CD4-positive, alpha-beta memory T cell (primary cell): ENCODE results near the gene DNAJA2. TPM values are rescaled to one million over a fixed set of nuclear protein-coding genes. Genes with fewer than 3 reads are reported as not detected.

Source experiments
- CTCF ChIA-PET: fragments of 350-600 bp; sonication (Branson Sonifier 250); formaldehyde crosslinking; loops from one replicate; lab custom pipeline; 2021; ENCODE audit warnings: inconsistent platforms; ENCODE audit not compliant: partially characterized antibody; lab: Charles Lee
- POLR2A ChIA-PET: fragments of 350-600 bp; sonication (Branson Sonifier 250); formaldehyde crosslinking; loops from one replicate; lab custom pipeline; 2021; ENCODE audit not compliant: partially characterized antibody; lab: Charles Lee
- DNase-seq, 5 donors: peaks; one replicate each; pipeline versions ENCODE4 v3.0.0 to v3.0.0-alpha.2; 2020 to 2022; ENCODE audit warnings: mixed read lengths in 1 of 5
- H3K27ac ChIP-seq: one replicate; pipeline ENCODE4 v1.7.0; 2013; ENCODE audit warnings: low read depth, low read length
- H3K27me3 ChIP-seq: 2 replicates; pipeline ENCODE4 v1.7.0; 2013; ENCODE audit warnings: mild to moderate bottlenecking, low read length, moderate library complexity; ENCODE audit not compliant: insufficient read depth
- H3K36me3 ChIP-seq: 2 replicates; pipeline ENCODE4 v1.7.0; 2013; ENCODE audit warnings: mild to moderate bottlenecking, low read length, moderate library complexity; ENCODE audit not compliant: insufficient read depth
- H3K4me1 ChIP-seq: 2 replicates; pipeline ENCODE4 v1.7.0; 2013; ENCODE audit warnings: mild to moderate bottlenecking, low read length, moderate library complexity; ENCODE audit not compliant: insufficient read depth
- H3K4me3 ChIP-seq, 2 donors: one replicate each; pipeline ENCODE4 v1.7.0; 2013; ENCODE audit warnings: low read length in 2 of 2, mild to moderate bottlenecking in 1 of 2
- H3K9me3 ChIP-seq, 2 donors: one replicate each; pipeline ENCODE4 v1.7.0; 2013; ENCODE audit warnings: low read length in 2 of 2, control low read depth in 1 of 2; ENCODE audit not compliant: control insufficient read depth in 1 of 2
- H3K27ac Mint-ChIP-seq, 7 donors: one replicate each; pipeline ENCODE4 v1.8.0; 2020 to 2021; ENCODE audit warnings: mixed read lengths in 7 of 7, mild to moderate bottlenecking in 6 of 7, inconsistent platforms in 3 of 7, moderate library complexity in 3 of 7
- H3K27me3 Mint-ChIP-seq, 2 donors: one replicate each; pipeline ENCODE4 v1.8.0; 2020 to 2021; ENCODE audit warnings: mixed read lengths in 2 of 2
- H3K36me3 Mint-ChIP-seq, 2 donors: one replicate each; pipeline ENCODE4 v1.8.0; 2020 to 2021; ENCODE audit warnings: mixed read lengths in 2 of 2, inconsistent platforms in 1 of 2, mild to moderate bottlenecking in 1 of 2
- H3K4me1 Mint-ChIP-seq, 4 donors: one replicate each; pipeline ENCODE4 v1.8.0; 2020 to 2021; ENCODE audit warnings: mixed read lengths in 4 of 4, mild to moderate bottlenecking in 1 of 4
- H3K4me3 Mint-ChIP-seq, 8 donors: one replicate each; pipeline ENCODE4 v1.8.0; 2020 to 2021; ENCODE audit warnings: mixed read lengths in 8 of 8, mild to moderate bottlenecking in 7 of 8, moderate library complexity in 6 of 8, inconsistent platforms in 3 of 8
- H3K9me3 Mint-ChIP-seq, 8 donors: one replicate each; pipeline ENCODE4 v1.8.0; 2020 to 2021; ENCODE audit warnings: mixed read lengths in 8 of 8, mild to moderate bottlenecking in 5 of 8, inconsistent platforms in 3 of 8, moderate library complexity in 1 of 8
- intact Hi-C: fragments of 100-400 bp; cut with micrococcal nuclease; formaldehyde crosslinking; loops from one replicate; pipeline ENCODE4 v1.15.1; 2023
- polyA plus RNA-seq, 2 donors: library from polyadenylated mRNA; unstranded; fragments of 300-500 nt; fragmentation: Illumina TruSeq; gene quantifications; one replicate each; pipeline ENCODE4 v1.2.3, GENCODE V29; 2021
- total RNA-seq, 2 experiments: library from RNA; stranded (reverse); gene quantifications; one replicate each; pipeline ENCODE4 v1.2.3, GENCODE V29; 2021

The DNAJA2 gene
- total and polyA plus RNA-seq, 4 experiments from 2014 or later, result 73.2 to 95.6 (median 79.3) TPM

GRCh38 chr16:46915483-46916025, 57.9 kb downstream of the DNAJA2 start:
- CTCF ChIA-PET, result no interaction called here
- H3K4me3 ChIP-seq, result no peak overlapping the region
- DNase-seq, result no peak
- no peaks in the 10 kb centered on the region for H3K4me1 ChIP-seq
- H3K9me3 Mint-ChIP-seq, result no peaks in the 10 kb centered on the region
- H3K27ac Mint-ChIP-seq, result peak overlapping the region in 1 of 7 donors; percentile 1
- no peaks in the 10 kb centered on the region for H3K36me3 ChIP-seq
- POLR2A ChIA-PET, result no interaction called here
- H3K4me1 Mint-ChIP-seq, result peaks cover 0 to 6% (median 3%) of the 10 kb centered on the region in 4 donors
- intact Hi-C loops, result no loop called here
- H3K27ac ChIP-seq, result no peak overlapping the region
- H3K27me3 Mint-ChIP-seq, result no peaks in the 10 kb centered on the region
- no peaks in the 10 kb centered on the region for H3K36me3 Mint-ChIP-seq
- H3K27me3 ChIP-seq, result no peaks in the 10 kb centered on the region
- H3K4me3 Mint-ChIP-seq, result no peak overlapping the region
- no peaks in the 10 kb centered on the region for H3K9me3 ChIP-seq

- no peaks in the 10 kb centered on the region for H3K27me3 Mint-ChIP-seq
- intact Hi-C loops, result no loop called here
- H3K27me3 ChIP-seq, result no peaks in the 10 kb centered on the region
- H3K4me1 Mint-ChIP-seq, result peaks cover 0 to 6% (median 3%) of the 10 kb centered on the region in 4 donors
- no peaks in the 10 kb centered on the region for H3K4me1 ChIP-seq
- H3K27ac ChIP-seq, result no peak overlapping the region
- H3K36me3 ChIP-seq, result no peaks in the 10 kb centered on the region
- no peaks in the 10 kb centered on the region for H3K9me3 Mint-ChIP-seq
- no peaks in the 10 kb centered on the region for H3K36me3 Mint-ChIP-seq
- H3K9me3 ChIP-seq, result no peaks in the 10 kb centered on the region
- POLR2A ChIA-PET, result interaction anchor here (1.2 kb wide), 1 partner anchor 241 kb away, joined by 4 read pairs; no protein-coding TSS in a partner anchor
- no peak overlapping the region for H3K4me3 ChIP-seq
- H3K4me3 Mint-ChIP-seq, result no peak overlapping the region
- no peak overlapping the region for H3K27ac Mint-ChIP-seq
- CTCF ChIA-PET, result interaction anchor here (0.8 to 10.0 kb wide), 6 partner anchors 8 to 241 kb away, joined by 3 to 151 read pairs (median 4); no protein-coding TSS in a partner anchor
- no peak for DNase-seq
Measured at GRCh38 chr16:46914556-46915201, 58.8 kb downstream of the DNAJA2 start.

GRCh38 chr16:46911650-46912049, 61.8 kb downstream of the DNAJA2 start:
- Mint-ChIP-seq H3K9me3 (no peaks in the 10 kb centered on the region), H3K36me3 (no peaks in the 10 kb centered on the region), H3K27me3 (no peaks in the 10 kb centered on the region), H3K4me3 (no peak overlapping the region), H3K4me1 (peaks cover 2 to 6% (median 4%) of the 10 kb centered on the region in 4 donors), H3K27ac (peak overlapping the region in 1 of 7 donors; percentile 20)
- Histone ChIP-seq H3K9me3 (no peaks in the 10 kb centered on the region), H3K4me1 (no peaks in the 10 kb centered on the region), H3K27me3 (no peaks in the 10 kb centered on the region), H3K4me3 (no peak overlapping the region), H3K36me3 (no peaks in the 10 kb centered on the region), H3K27ac (no peak overlapping the region)
- CTCF ChIA-PET, result interaction anchor here (0.8 to 10.0 kb wide), 5 partner anchors 13 to 238 kb away, joined by 3 to 151 read pairs (median 19); no protein-coding TSS in a partner anchor
- POLR2A ChIA-PET, result no interaction called here
- no peak for DNase-seq
- intact Hi-C loops, result no loop called here

- Histone ChIP-seq H3K9me3 (no peaks in the 10 kb centered on the region), H3K36me3 (no peaks in the 10 kb centered on the region), H3K4me1 (no peaks in the 10 kb centered on the region), H3K4me3 (no peak overlapping the region), H3K27me3 (no peaks in the 10 kb centered on the region), H3K27ac (no peak overlapping the region)
- Mint-ChIP-seq H3K27me3 (no peaks in the 10 kb centered on the region), H3K36me3 (no peaks in the 10 kb centered on the region), H3K4me3 (no peak overlapping the region), H3K4me1 (peaks cover 2 to 6% (median 4%) of the 10 kb centered on the region in 4 donors), H3K27ac (peak overlapping the region in 2 of 7 donors; percentile 34 to 57), H3K9me3 (no peaks in the 10 kb centered on the region)
- no peak for DNase-seq
- CTCF ChIA-PET, result interaction anchor here (0.6 to 10.0 kb wide), 8 partner anchors 13 to 242 kb away, joined by 3 to 151 read pairs (median 4); no protein-coding TSS in a partner anchor
- intact Hi-C loops, result no loop called here
- POLR2A ChIA-PET, result no interaction called here
Measured at GRCh38 chr16:46911038-46911437, 62.4 kb downstream of the DNAJA2 start.

DNA sequence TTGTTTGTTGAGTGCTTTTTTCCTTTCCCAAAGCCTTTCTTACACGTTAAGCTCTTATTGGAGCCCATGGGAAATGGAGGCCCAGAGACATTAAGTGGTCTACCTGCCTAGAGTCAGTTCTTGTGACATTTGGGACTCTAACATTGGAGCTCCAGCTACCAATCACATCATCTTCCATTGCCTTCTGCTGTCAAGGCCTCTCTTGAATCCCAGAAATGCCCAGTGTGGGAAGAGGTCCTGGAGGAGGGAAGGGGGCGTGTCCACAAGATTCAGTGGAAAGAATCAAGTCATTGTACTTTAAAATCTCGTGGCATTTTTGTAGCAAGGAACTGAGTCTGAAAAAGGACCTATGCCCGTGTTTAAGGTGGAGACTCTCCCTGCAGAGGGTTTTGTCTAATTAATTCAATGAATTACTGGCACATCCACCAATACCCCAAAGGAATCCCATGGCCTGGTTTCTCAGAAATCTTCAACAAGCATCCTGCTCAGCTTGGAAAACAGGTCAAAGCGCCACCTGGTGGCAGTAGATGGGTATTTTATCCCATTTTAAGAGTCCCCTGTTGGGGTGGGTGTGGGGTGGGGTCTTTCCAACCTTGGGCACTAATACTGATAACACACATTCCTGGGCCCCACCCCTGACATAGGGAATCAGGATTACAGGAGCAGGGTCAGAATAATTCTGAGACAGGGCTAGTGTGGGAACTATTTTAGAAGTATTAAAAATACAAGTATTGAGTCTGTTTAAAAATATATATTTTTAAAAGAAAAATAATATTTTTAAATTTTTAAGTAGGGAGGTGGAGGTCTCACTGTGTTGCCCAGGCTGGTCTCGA, 64.7 kb downstream of the DNAJA2 start:
- Histone ChIP-seq H3K4me3 (no peak overlapping the region), H3K27ac (no peak overlapping the region), H3K9me3 (no peaks in the 10 kb centered on the region), H3K27me3 (no peaks in the 10 kb centered on the region), H3K36me3 (no peaks in the 10 kb centered on the region), H3K4me1 (no peaks in the 10 kb centered on the region)
- CTCF ChIA-PET, result interaction anchor here (0.7 to 10.0 kb wide), 21 partner anchors 8 to 1422 kb away, joined by 3 to 151 read pairs (median 4); partner anchors contain the start of genes DNAJA2 and GPT2
- POLR2A ChIA-PET, result interaction anchor here (1.3 kb wide), 1 partner anchor 79 kb away, joined by 3 read pairs; no protein-coding TSS in a partner anchor
- H3K4me1 Mint-ChIP-seq, result peaks cover 2 to 6% (median 4%) of the 10 kb centered on the region in 4 donors
- intact Hi-C loops, result loop anchor here (1.0 kb wide), 2 partner anchors 54 to 219 kb away; partner anchors contain the start of genes ORC6 and VPS35
- no peaks in the 10 kb centered on the region for H3K27me3 Mint-ChIP-seq
- no peaks in the 10 kb centered on the region for H3K9me3 Mint-ChIP-seq
- DNase-seq, result peak; percentile 36 to 59 (median 49)
- no peaks in the 10 kb centered on the region for H3K36me3 Mint-ChIP-seq
- no peak overlapping the region for H3K4me3 Mint-ChIP-seq
- H3K27ac Mint-ChIP-seq, result no peak overlapping the region

DNA sequence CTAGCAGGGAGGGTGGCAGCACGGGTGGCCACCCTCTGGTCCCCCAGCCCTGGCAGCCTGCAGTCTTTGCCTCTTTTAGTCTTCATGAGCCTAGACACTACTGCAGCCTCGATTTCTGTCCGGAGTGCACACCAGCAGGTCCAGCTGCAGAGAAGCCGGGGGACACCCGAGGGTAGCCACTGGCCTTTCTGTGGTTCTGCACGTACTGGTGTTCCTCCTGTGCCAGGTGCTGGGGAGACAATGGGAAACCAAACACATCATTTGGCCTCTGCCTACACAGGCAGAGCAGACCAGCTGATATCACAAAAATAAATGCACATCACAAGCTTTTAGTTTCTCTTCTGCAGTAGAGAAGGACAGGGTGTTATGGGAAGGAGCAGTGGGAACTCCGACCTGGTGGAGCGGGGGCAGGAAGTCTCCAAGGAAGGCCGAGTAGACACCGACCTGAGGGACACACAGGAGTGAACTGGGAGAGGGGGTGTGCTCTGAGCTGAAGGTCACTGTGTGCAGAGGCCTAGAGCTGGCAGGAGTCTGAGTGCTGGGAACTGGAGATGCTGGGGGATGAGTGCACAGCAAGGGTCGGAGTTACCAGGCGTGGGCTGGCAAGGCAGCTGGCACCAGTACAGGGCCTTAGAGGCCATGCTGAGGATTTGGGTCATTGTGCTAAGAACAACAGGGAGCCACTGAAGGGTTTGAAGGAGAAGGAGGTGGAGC, 66.3 kb downstream of the DNAJA2 start:
- POLR2A ChIA-PET, result no interaction called here
- Histone ChIP-seq H3K27ac (no peak overlapping the region), H3K9me3 (no peaks in the 10 kb centered on the region), H3K4me3 (no peak overlapping the region), H3K4me1 (no peaks in the 10 kb centered on the region), H3K36me3 (no peaks in the 10 kb centered on the region), H3K27me3 (no peaks in the 10 kb centered on the region)
- Mint-ChIP-seq H3K36me3 (no peaks in the 10 kb centered on the region), H3K4me1 (peaks cover 2 to 6% (median 4%) of the 10 kb centered on the region in 4 donors), H3K9me3 (no peaks in the 10 kb centered on the region), H3K4me3 (peak overlapping the region in 3 of 8 donors; percentile 13 to 35 (median 32)), H3K27me3 (no peaks in the 10 kb centered on the region), H3K27ac (peak overlapping the region in 2 of 7 donors; percentile 8 to 86)
- intact Hi-C loops, result no loop called here
- DNase-seq, result no peak
- CTCF ChIA-PET, result interaction anchor here (0.8 to 10.0 kb wide), 11 partner anchors 13 to 233 kb away, joined by 3 to 151 read pairs (median 3); no protein-coding TSS in a partner anchor
